GM12878 (cell line): ENCODE data around the gene LRP5.

Experiments
- CBX5 ChIP-seq: sonication (generic); IDR thresholded peaks from 2 replicates; pipeline ENCODE4 v1.6.1; 2016; ENCODE audit warnings: low read depth, moderate library complexity, mild to moderate bottlenecking, inconsistent platforms
- EP300 ChIP-seq, 2 experiments: fragments of 150-350 bp in 1 of 2; IDR thresholded peaks; 2 replicates each; pipeline ENCODE4 v1.6.1; 2011 to 2012; ENCODE audit warnings: low read depth in 2 of 2, low read length in 2 of 2, borderline replicate concordance in 1 of 2, improper control_type of control experiment in 1 of 2, inconsistent platforms in 1 of 2; ENCODE audit not compliant: control insufficient read depth in 1 of 2
- EZH2 ChIP-seq: IDR thresholded peaks from 2 replicates; pipeline ENCODE4 v1.6.1; 2012; ENCODE audit warnings: low read depth, mild to moderate bottlenecking, control low read depth, inconsistent platforms, low read length, borderline replicate concordance; ENCODE audit not compliant: control insufficient read depth
- FOXM1 ChIP-seq: IDR thresholded peaks from 2 replicates; pipeline ENCODE4 v1.6.1; 2012; ENCODE audit warnings: low read depth, mild to moderate bottlenecking, inconsistent platforms, low read length, moderate library complexity
- KAT2A ChIP-seq: conservative IDR thresholded peaks from 2 replicates; pipeline ENCODE4 v1.6.1; 2011; ENCODE audit warnings: low read depth, low read length; ENCODE audit not compliant: control insufficient read depth
- MEF2A ChIP-seq: IDR thresholded peaks from 2 replicates; pipeline ENCODE4 v1.6.1; 2011; ENCODE audit warnings: low read depth, mild to moderate bottlenecking, low read length, moderate library complexity; ENCODE audit not compliant: insufficient read depth
- POLR2AphosphoS5 ChIP-seq: IDR thresholded peaks from 2 replicates; pipeline ENCODE4 v1.6.1; 2011; ENCODE audit warnings: mild to moderate bottlenecking, low read length, inconsistent platforms
- SPI1 ChIP-seq: IDR thresholded peaks from 2 replicates; pipeline ENCODE4 v1.6.1; 2011; ENCODE audit warnings: low read depth, mild to moderate bottlenecking, low read length, moderate library complexity, borderline replicate concordance; ENCODE audit not compliant: insufficient read depth
- TF ChIP-seq, protein P1 (sequence below), 3 experiments: IDR thresholded peaks in 2 of 3; conservative IDR thresholded peaks in 1 of 3; 2 replicates each; pipeline ENCODE4 v1.5.1; 2011; ENCODE audit warnings: low read depth in 3 of 3, low read length in 3 of 3, mild to moderate bottlenecking in 3 of 3, control low read depth in 2 of 3, moderate library complexity in 2 of 3, inconsistent platforms in 1 of 3, mixed read lengths in 1 of 3; ENCODE audit not compliant: control insufficient read depth in 2 of 3, insufficient read depth in 1 of 3; ENCODE audit errors: extremely low read depth in 1 of 3
- TF ChIP-seq, protein P2 (sequence below): fragments of 450-650 bp; IDR thresholded peaks from 2 replicates; pipeline ENCODE4 v1.6.1; 2016; ENCODE audit warnings: mild to moderate bottlenecking

DNA sequence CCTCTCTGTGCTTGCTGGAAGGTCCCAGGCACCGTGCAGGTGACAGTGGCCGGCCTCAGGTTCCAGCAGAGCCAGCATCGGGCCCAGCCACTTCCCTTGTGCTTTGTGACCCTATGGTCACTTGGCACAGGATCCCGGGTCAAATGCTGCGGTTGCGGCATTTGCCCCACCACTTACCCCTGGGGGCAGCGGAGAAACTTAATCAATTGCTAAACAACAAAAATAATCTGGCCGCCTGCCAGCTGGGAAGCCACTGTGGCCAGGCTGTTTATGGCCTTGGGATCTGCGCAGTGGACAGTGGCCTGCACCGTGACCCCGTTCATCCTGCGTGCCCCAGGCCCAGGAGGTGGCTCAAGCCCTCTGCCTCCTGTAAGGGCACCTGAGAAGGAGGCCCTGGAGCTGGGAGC lies 65.0 kb downstream of the LRP5 start:
- TF ChIP-seq SPI1 (no peak), EZH2 (no peak), CBX5 (no peak), FOXM1 (no peak), POLR2AphosphoS5 (no peak), KAT2A (no peak), MEF2A (no peak), EP300 (IDR thresholded peaks at IDR 0.05; ENCODE audit: borderline replicate concordance in 1 of 2, control insufficient read depth in 1 of 2, low read depth in 2 of 2, low read length in 2 of 2) (no peak)
- TF ChIP-seq, protein P1, sequence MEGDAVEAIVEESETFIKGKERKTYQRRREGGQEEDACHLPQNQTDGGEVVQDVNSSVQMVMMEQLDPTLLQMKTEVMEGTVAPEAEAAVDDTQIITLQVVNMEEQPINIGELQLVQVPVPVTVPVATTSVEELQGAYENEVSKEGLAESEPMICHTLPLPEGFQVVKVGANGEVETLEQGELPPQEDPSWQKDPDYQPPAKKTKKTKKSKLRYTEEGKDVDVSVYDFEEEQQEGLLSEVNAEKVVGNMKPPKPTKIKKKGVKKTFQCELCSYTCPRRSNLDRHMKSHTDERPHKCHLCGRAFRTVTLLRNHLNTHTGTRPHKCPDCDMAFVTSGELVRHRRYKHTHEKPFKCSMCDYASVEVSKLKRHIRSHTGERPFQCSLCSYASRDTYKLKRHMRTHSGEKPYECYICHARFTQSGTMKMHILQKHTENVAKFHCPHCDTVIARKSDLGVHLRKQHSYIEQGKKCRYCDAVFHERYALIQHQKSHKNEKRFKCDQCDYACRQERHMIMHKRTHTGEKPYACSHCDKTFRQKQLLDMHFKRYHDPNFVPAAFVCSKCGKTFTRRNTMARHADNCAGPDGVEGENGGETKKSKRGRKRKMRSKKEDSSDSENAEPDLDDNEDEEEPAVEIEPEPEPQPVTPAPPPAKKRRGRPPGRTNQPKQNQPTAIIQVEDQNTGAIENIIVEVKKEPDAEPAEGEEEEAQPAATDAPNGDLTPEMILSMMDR (IDR thresholded peaks at IDR 0.05 in 2 of 3, conservative IDR thresholded peaks at IDR 0.05 in 1 of 3; ENCODE audit: control insufficient read depth in 2 of 3, extremely low read depth in 1 of 3, insufficient read depth in 1 of 3, low read depth in 3 of 3, low read length in 3 of 3): no peak
- TF ChIP-seq, protein P2, sequence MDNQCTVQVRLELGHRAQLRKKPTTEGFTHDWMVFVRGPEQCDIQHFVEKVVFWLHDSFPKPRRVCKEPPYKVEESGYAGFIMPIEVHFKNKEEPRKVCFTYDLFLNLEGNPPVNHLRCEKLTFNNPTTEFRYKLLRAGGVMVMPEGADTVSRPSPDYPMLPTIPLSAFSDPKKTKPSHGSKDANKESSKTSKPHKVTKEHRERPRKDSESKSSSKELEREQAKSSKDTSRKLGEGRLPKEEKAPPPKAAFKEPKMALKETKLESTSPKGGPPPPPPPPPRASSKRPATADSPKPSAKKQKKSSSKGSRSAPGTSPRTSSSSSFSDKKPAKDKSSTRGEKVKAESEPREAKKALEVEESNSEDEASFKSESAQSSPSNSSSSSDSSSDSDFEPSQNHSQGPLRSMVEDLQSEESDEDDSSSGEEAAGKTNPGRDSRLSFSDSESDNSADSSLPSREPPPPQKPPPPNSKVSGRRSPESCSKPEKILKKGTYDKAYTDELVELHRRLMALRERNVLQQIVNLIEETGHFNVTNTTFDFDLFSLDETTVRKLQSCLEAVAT: no peak
